IMR-90 (cell line): ENCODE data around the gene TENT4B. TPM values are rescaled to one million over a fixed set of nuclear protein-coding genes. Genes with fewer than 3 reads are reported as not detected.

Experiments used
- ATAC-seq: fragments of 200-7000 bp; cut with Tn5 transposase; 2 replicates; pipeline ENCODE4 v1.9.1; 2020; ENCODE audit warnings: low read depth, mild to moderate bottlenecking, moderate library complexity
- BruUV-seq: library from RNA; stranded (reverse); fragments of 400-500 nt; replicated peaks from 2 replicates; lab custom pipeline; 2021; lab: Mats Ljungman, UMichigan
- CTCF ChIA-PET: fragments of 300-600 bp; formaldehyde crosslinking; extraction: SDS; loops from one replicate; lab custom pipeline; 2021; ENCODE audit warnings: antibody characterized with exemption; lab: Yijun Ruan, JAX
- POLR2A ChIA-PET: fragments of 300-600 bp; sonication (Branson Sonifier 250); formaldehyde crosslinking; loops from one replicate; lab custom pipeline; 2022; ENCODE audit warnings: antibody characterized with exemption; ENCODE audit not compliant: unreplicated experiment; lab: Charles Lee
- DNase-seq: peaks from one replicate; pipeline ENCODE4 v3.0.0; 2013
- H2AFZ ChIP-seq: replicated peaks from 2 replicates; pipeline ENCODE3; 2013; ENCODE audit warnings: low read length, mild to moderate bottlenecking; ENCODE audit not compliant: poor library complexity
- H2AK5ac ChIP-seq: 2 replicates; pipeline ENCODE4 v1.6.1; 2013; ENCODE audit warnings: low read depth, low read length, inconsistent platforms
- H2AK9ac ChIP-seq: replicated peaks from 2 replicates; pipeline ENCODE3; 2013; ENCODE audit warnings: mild to moderate bottlenecking, low read depth, low read length, moderate library complexity; ENCODE audit not compliant: poor library complexity
- H2BK120ac ChIP-seq: 2 replicates; pipeline ENCODE4 v1.6.1; 2013; ENCODE audit warnings: low read depth, low read length, inconsistent platforms
- H2BK15ac ChIP-seq: 3 replicates; pipeline ENCODE4 v1.6.1; 2013; ENCODE audit warnings: low read depth, low read length, inconsistent platforms
- H2BK20ac ChIP-seq: 2 replicates; pipeline ENCODE4 v1.6.1; 2013; ENCODE audit warnings: low read depth, mild to moderate bottlenecking, inconsistent platforms, low read length, moderate library complexity
- H2BK5ac ChIP-seq: 2 replicates; pipeline ENCODE4 v1.6.1; 2013; ENCODE audit warnings: mild to moderate bottlenecking, low read depth, low read length, inconsistent platforms; ENCODE audit not compliant: poor library complexity, severe bottlenecking
- H3K14ac ChIP-seq: replicated peaks from 2 replicates; pipeline ENCODE4 v1.6.1; 2013; ENCODE audit warnings: low read depth, low read length, inconsistent platforms
- H3K18ac ChIP-seq: 2 replicates; pipeline ENCODE4 v1.6.1; 2013; ENCODE audit warnings: low read depth, low read length, control low read depth
- H3K23ac ChIP-seq: 2 replicates; pipeline ENCODE4 v1.6.1; 2013; ENCODE audit warnings: low read depth, low read length, inconsistent platforms
- H3K27ac ChIP-seq: 2 replicates; pipeline ENCODE4 v1.5.1; 2013; ENCODE audit warnings: mild to moderate bottlenecking, control low read depth, low read length; ENCODE audit not compliant: insufficient read depth
- H3K27me3 ChIP-seq: 2 replicates; pipeline ENCODE4 v1.6.1; 2013; ENCODE audit warnings: low read length; ENCODE audit not compliant: control insufficient read depth, insufficient read depth
- H3K36me3 ChIP-seq: 2 replicates; pipeline ENCODE4 v1.6.1; 2013; ENCODE audit warnings: low read length, mixed read lengths; ENCODE audit not compliant: control insufficient read depth, insufficient read depth
- H3K4ac ChIP-seq: 2 replicates; pipeline ENCODE4 v1.6.1; 2013; ENCODE audit warnings: low read depth, low read length, inconsistent platforms
- H3K4me1 ChIP-seq: 2 replicates; pipeline ENCODE4 v1.6.1; 2013; ENCODE audit warnings: low read length, mixed read lengths; ENCODE audit not compliant: control insufficient read depth, insufficient read depth
- H3K4me2 ChIP-seq: 2 replicates; pipeline ENCODE4 v1.6.1; 2013; ENCODE audit warnings: low read depth, mild to moderate bottlenecking, control low read depth, low read length, moderate library complexity
- H3K4me3 ChIP-seq: 2 replicates; pipeline ENCODE4 v1.5.1; 2013; ENCODE audit warnings: low read depth, mild to moderate bottlenecking, control low read depth, low read length, moderate library complexity; ENCODE audit not compliant: insufficient read depth
- H3K56ac ChIP-seq: 2 replicates; pipeline ENCODE4 v1.6.1; 2013; ENCODE audit warnings: low read length, inconsistent platforms; ENCODE audit not compliant: insufficient read depth; ENCODE audit errors: extremely low read depth
- H3K79me1 ChIP-seq, 2 experiments: 2 replicates each; pipeline ENCODE4 v1.6.1; 2013; ENCODE audit warnings: low read length in 2 of 2, inconsistent platforms in 1 of 2, low read depth in 1 of 2
- H3K9ac ChIP-seq: 2 replicates; pipeline ENCODE4 v1.6.1; 2013; ENCODE audit warnings: low read depth, low read length, control low read depth
- H3K9me1 ChIP-seq: 2 replicates; pipeline ENCODE4 v1.6.1; 2013; ENCODE audit warnings: low read length, inconsistent platforms; ENCODE audit not compliant: insufficient read depth
- H3K9me3 ChIP-seq: 2 replicates; pipeline ENCODE4 v1.6.1; 2013; ENCODE audit warnings: low read length; ENCODE audit not compliant: control insufficient read depth, insufficient read depth
- H4K20me1 ChIP-seq: 2 replicates; pipeline ENCODE4 v1.6.1; 2013; ENCODE audit warnings: low read length, inconsistent platforms; ENCODE audit not compliant: insufficient read depth
- H4K5ac ChIP-seq: 2 replicates; pipeline ENCODE4 v1.6.1; 2013; ENCODE audit warnings: mild to moderate bottlenecking, low read depth, low read length, control low read depth
- H4K8ac ChIP-seq, 2 experiments: 2 replicates each; pipeline ENCODE4 v1.6.1; 2013; ENCODE audit warnings: low read depth in 2 of 2, low read length in 2 of 2, control low read depth in 1 of 2, inconsistent platforms in 1 of 2
- H4K91ac ChIP-seq: 2 replicates; pipeline ENCODE4 v1.6.1; 2013; ENCODE audit warnings: low read depth, low read length, inconsistent platforms; ENCODE audit not compliant: insufficient read depth
- BHLHE40 ChIP-seq: fragments of 150-350 bp; IDR thresholded peaks from 2 replicates; pipeline ENCODE4 v1.6.1; 2016; ENCODE audit warnings: mild to moderate bottlenecking, low read depth, low read length
- MAFK ChIP-seq: IDR thresholded peaks from 2 replicates; pipeline ENCODE4 v1.6.1; 2012; ENCODE audit warnings: low read depth, low read length, improper control_type of control experiment
- MAZ ChIP-seq: IDR thresholded peaks from 2 replicates; pipeline ENCODE4 v1.6.1; 2012; ENCODE audit warnings: low read depth, mild to moderate bottlenecking, low read length, improper control_type of control experiment, moderate library complexity, borderline replicate concordance
- NFE2L2 ChIP-seq: fragments of 150-350 bp; IDR thresholded peaks from 2 replicates; pipeline ENCODE4 v1.6.1; 2016; ENCODE audit warnings: low read depth, mild to moderate bottlenecking, low read length
- POLR2A ChIP-seq: IDR thresholded peaks from 2 replicates; pipeline ENCODE4 v1.6.1; 2012; ENCODE audit warnings: mild to moderate bottlenecking, low read depth, low read length
- RAD21 ChIP-seq: IDR thresholded peaks from 2 replicates; pipeline ENCODE4 v1.6.1; 2012; ENCODE audit warnings: low read length, improper control_type of control experiment
- SMC3 ChIP-seq: fragments of 150-350 bp; IDR thresholded peaks from 2 replicates; pipeline ENCODE4 v1.6.1; 2016; ENCODE audit warnings: low read depth, mild to moderate bottlenecking, antibody characterized with exemption, low read length, moderate library complexity
- WGBS, 2 experiments: methylation state at CpG; one replicate each; pipeline versions ENCODE4 v1.1.5 to v1.1.7; 2013; ENCODE audit warnings: missing lambda C conversion rate in 2 of 2; ENCODE audit not compliant: insufficient read length in 1 of 2; ENCODE audit errors: extremely low coverage in 2 of 2; 5-methylcytosine and 5-hydroxymethylcytosine counted together
- dilution Hi-C: fragments of 300-500 bp; cut with HindIII; formaldehyde crosslinking; loops from one replicate; pipeline ENCODE4 v1.14.3; 2018; ENCODE audit warnings: low sequenced_read_pairs; ENCODE audit not compliant: unreplicated experiment
- in situ Hi-C: fragments of 300-500 bp; cut with MboI; formaldehyde crosslinking; loops from 3 replicates; pipeline ENCODE4 v1.14.3; 2019; ENCODE audit warnings: low sequenced_read_pairs, inconsistent platforms, mixed read lengths
- intact Hi-C: fragments of 100-400 bp; cut with micrococcal nuclease; formaldehyde crosslinking; loops from 2 replicates; pipeline ENCODE4 v1.10.0; 2022
- polyA plus RNA-seq, 3 experiments: library from polyadenylated mRNA; depleted of rRNA; stranded (reverse); fragments of >200 nt; gene quantifications; 2 replicates each; pipeline ENCODE4 v1.2.3, GENCODE V29; 2012; ENCODE audit warnings: low replicate concordance in 1 of 3
- total RNA-seq: library from RNA; depleted of rRNA; stranded (reverse); fragments of >200 nt; gene quantifications from 2 replicates; pipeline ENCODE4 v1.2.3, GENCODE V29; 2012

The TENT4B gene
- total and polyA plus RNA-seq, 2 of the 4 experiments (the other 2 are of a cell fraction), result 4.1 to 7.0 TPM

DNA sequence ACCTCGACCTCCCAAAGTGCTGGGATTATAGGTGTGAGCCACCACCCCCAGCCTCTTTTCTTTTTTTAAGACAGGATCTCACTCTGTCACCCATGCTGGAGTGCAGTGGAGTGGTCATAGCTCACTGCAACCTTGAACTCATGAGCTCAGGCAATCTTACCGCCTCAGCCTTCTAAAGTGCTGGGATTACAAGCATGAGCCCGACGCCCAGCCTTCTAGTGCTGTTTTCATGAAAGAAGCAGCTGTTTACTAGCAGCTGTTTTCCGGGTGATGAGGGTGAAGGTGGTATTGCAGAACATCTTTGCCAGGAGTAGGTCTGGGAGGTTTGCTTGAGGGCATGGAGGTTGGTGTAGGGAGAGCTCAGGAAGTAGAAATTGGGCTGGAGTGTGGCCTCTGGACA lies 115.2 kb downstream of the TENT4B start:
- no peaks in the 10 kb centered on the region for H3K9me3 ChIP-seq
- H2BK15ac ChIP-seq, result no peak overlapping the region
- WGBS, 2 experiments, result 91% methylated on average over 3 of the region's 5 CpGs; no CpG with 5 or more reads in 1 of the 2 experiments
- H3K9me1 ChIP-seq, result peaks cover 13% of the 10 kb centered on the region; the same call in 1 of the 2 replicates
- no peak overlapping the region for H2AK9ac ChIP-seq
- no peak overlapping the region for H3K56ac ChIP-seq
- no peak overlapping the region for H3K23ac ChIP-seq
- no peak overlapping the region for H3K14ac ChIP-seq
- peaks cover 2% of the 10 kb centered on the region; the same call in 1 of the 2 replicates for H3K36me3 ChIP-seq
- ChIA-PET POLR2A (no interaction called here), CTCF (no interaction called here)
- intact Hi-C loops (loop anchor here (5.0 kb wide), 1 partner anchor 34 kb away; no protein-coding TSS in a partner anchor), dilution Hi-C loops (no loop called here), in situ Hi-C loops (no loop called here)
- no peak overlapping the region for H3K9ac ChIP-seq
- H3K18ac ChIP-seq, result no peak overlapping the region
- ATAC-seq (no peak), DNase-seq (no peak)
- H3K4me3 ChIP-seq, result no peak overlapping the region
- H3K27ac ChIP-seq, result no peak overlapping the region
- H2BK120ac ChIP-seq, result no peak overlapping the region
- no peak overlapping the region for H2BK20ac ChIP-seq
- H3K79me1 ChIP-seq, result peaks cover 16 to 46% of the 10 kb centered on the region in 2 experiments
- no peak overlapping the region for H2AFZ ChIP-seq
- no peak overlapping the region for H2BK5ac ChIP-seq
- TF ChIP-seq POLR2A (no peak), NFE2L2 (no peak), SMC3 (no peak), MAFK (no peak), BHLHE40 (no peak), MAZ (no peak), RAD21 (no peak)
- no peaks in the 10 kb centered on the region; the same call in 1 of the 2 replicates for H4K20me1 ChIP-seq
- H3K4ac ChIP-seq, result no peak overlapping the region
- no peak overlapping the region for H3K4me2 ChIP-seq
- H4K5ac ChIP-seq, result no peak overlapping the region
- H4K8ac ChIP-seq, result no peak overlapping the region
- peaks cover 19% of the 10 kb centered on the region for H3K4me1 ChIP-seq
- no peaks in the 10 kb centered on the region for H3K27me3 ChIP-seq
- no TSS peak for BruUV-seq
- no peak overlapping the region for H2AK5ac ChIP-seq
- no peak overlapping the region for H4K91ac ChIP-seq
